ENCODE measurements around the gene SRGAP2B. TPM values are rescaled to one million over a fixed set of nuclear protein-coding genes. Genes with fewer than 3 reads are reported as not detected.
"Not testable (repeated sequence)": the region's sequence is repeated elsewhere in the genome, so short reads cannot be mapped to it uniquely, and the experiment has no call there.

Gene SRGAP2B
- total and polyA plus RNA-seq, 2 of the 4 experiments (the other 2 are of a cell fraction) = 15.9 to 50.7 TPM

- H2BK15ac ChIP-seq (ENCODE audit: low read depth, low read length); H2BK20ac ChIP-seq (ENCODE audit: low read depth, low read length); H3K4me1 ChIP-seq (ENCODE audit: control insufficient read depth, insufficient read depth, low read length); H2BK5ac ChIP-seq (ENCODE audit: low read depth, low read length, poor library complexity, severe bottlenecking); H4K20me1 ChIP-seq (ENCODE audit: insufficient read depth, low read length); H3K4ac ChIP-seq (ENCODE audit: low read depth, low read length); H3K27me3 ChIP-seq (ENCODE audit: control insufficient read depth, insufficient read depth, low read length); BruUV-seq (replicated peaks); H4K8ac ChIP-seq (ENCODE audit: low read depth in 2 of 2, low read length in 2 of 2); H3K36me3 ChIP-seq (ENCODE audit: control insufficient read depth, insufficient read depth, low read length); in situ Hi-C loops (cut with MboI; ENCODE audit: low sequenced_read_pairs); H2BK120ac ChIP-seq (ENCODE audit: low read depth, low read length); H3K9me3 ChIP-seq (ENCODE audit: control insufficient read depth, insufficient read depth, low read length); H3K9ac ChIP-seq (ENCODE audit: low read depth, low read length); CTCF ChIA-PET; ATAC-seq (ENCODE audit: low read depth); H3K79me1 ChIP-seq (ENCODE audit: low read depth in 1 of 2, low read length in 2 of 2); H3K56ac ChIP-seq (ENCODE audit: extremely low read depth, insufficient read depth, low read length); DNase-seq; H3K4me2 ChIP-seq (ENCODE audit: low read depth, low read length); intact Hi-C loops (cut with micrococcal nuclease); H2AK9ac ChIP-seq (replicated peaks; ENCODE audit: low read depth, low read length, poor library complexity); H3K14ac ChIP-seq (replicated peaks; ENCODE audit: low read depth, low read length); H3K9me1 ChIP-seq (ENCODE audit: insufficient read depth, low read length); H2AK5ac ChIP-seq (ENCODE audit: low read depth, low read length); POLR2A ChIA-PET (ENCODE audit: unreplicated experiment); dilution Hi-C loops (cut with HindIII; ENCODE audit: low sequenced_read_pairs, unreplicated experiment); H4K91ac ChIP-seq (ENCODE audit: insufficient read depth, low read depth, low read length); H3K4me3 ChIP-seq (ENCODE audit: insufficient read depth, low read depth, low read length); H4K5ac ChIP-seq (ENCODE audit: low read depth, low read length); H2AFZ ChIP-seq (replicated peaks; ENCODE audit: low read length, poor library complexity); H3K23ac ChIP-seq (ENCODE audit: low read depth, low read length); H3K18ac ChIP-seq (ENCODE audit: low read depth, low read length); H3K27ac ChIP-seq (ENCODE audit: insufficient read depth, low read length): not testable (repeated sequence)
- WGBS, 2 experiments (ENCODE audit: extremely low coverage in 2 of 2, insufficient read length in 1 of 2) = no CpG with 5 or more reads among the region's 12 CpGs
Measured at GRCh38 chr1:144964765-144965164, 130.4 kb downstream of the SRGAP2B start.

- H3K4ac ChIP-seq (ENCODE audit: low read depth, low read length); H3K27me3 ChIP-seq (ENCODE audit: control insufficient read depth, insufficient read depth, low read length); H2AK9ac ChIP-seq (replicated peaks; ENCODE audit: low read depth, low read length, poor library complexity); H3K9me3 ChIP-seq (ENCODE audit: control insufficient read depth, insufficient read depth, low read length); H2AFZ ChIP-seq (replicated peaks; ENCODE audit: low read length, poor library complexity); H3K36me3 ChIP-seq (ENCODE audit: control insufficient read depth, insufficient read depth, low read length); dilution Hi-C loops (cut with HindIII; ENCODE audit: low sequenced_read_pairs, unreplicated experiment); H4K5ac ChIP-seq (ENCODE audit: low read depth, low read length); H3K79me1 ChIP-seq (ENCODE audit: low read depth in 1 of 2, low read length in 2 of 2); H2BK20ac ChIP-seq (ENCODE audit: low read depth, low read length); H3K23ac ChIP-seq (ENCODE audit: low read depth, low read length); H2BK15ac ChIP-seq (ENCODE audit: low read depth, low read length); ATAC-seq (ENCODE audit: low read depth); H3K9ac ChIP-seq (ENCODE audit: low read depth, low read length); H3K4me2 ChIP-seq (ENCODE audit: low read depth, low read length); H4K20me1 ChIP-seq (ENCODE audit: insufficient read depth, low read length); H2AK5ac ChIP-seq (ENCODE audit: low read depth, low read length); H4K91ac ChIP-seq (ENCODE audit: insufficient read depth, low read depth, low read length); H3K27ac ChIP-seq (ENCODE audit: insufficient read depth, low read length); H3K4me3 ChIP-seq (ENCODE audit: insufficient read depth, low read depth, low read length); intact Hi-C loops (cut with micrococcal nuclease); BruUV-seq (replicated peaks); CTCF ChIA-PET; H3K9me1 ChIP-seq (ENCODE audit: insufficient read depth, low read length); H2BK5ac ChIP-seq (ENCODE audit: low read depth, low read length, poor library complexity, severe bottlenecking); H3K14ac ChIP-seq (replicated peaks; ENCODE audit: low read depth, low read length); H3K56ac ChIP-seq (ENCODE audit: extremely low read depth, insufficient read depth, low read length); H2BK120ac ChIP-seq (ENCODE audit: low read depth, low read length); POLR2A ChIA-PET (ENCODE audit: unreplicated experiment); DNase-seq; H4K8ac ChIP-seq (ENCODE audit: low read depth in 2 of 2, low read length in 2 of 2); H3K4me1 ChIP-seq (ENCODE audit: control insufficient read depth, insufficient read depth, low read length); H3K18ac ChIP-seq (ENCODE audit: low read depth, low read length); in situ Hi-C loops (cut with MboI; ENCODE audit: low sequenced_read_pairs): not testable (repeated sequence)
- WGBS, 2 experiments (ENCODE audit: extremely low coverage in 2 of 2, insufficient read length in 1 of 2) = no CpG with 5 or more reads among the region's 1 CpG
Measured at GRCh38 chr1:144964186-144964585, 130.9 kb downstream of the SRGAP2B start.
